Ishikawa (cell line): ENCODE results near the gene NANOS1.

ENCODE experiments used
- CEBPB ChIP-seq: IDR thresholded peaks from 2 replicates; pipeline ENCODE4 v1.6.1; 2012
- CREB1 ChIP-seq: IDR thresholded peaks from 2 replicates; pipeline ENCODE4 v1.6.1; 2012; ENCODE audit warnings: low read depth
- EGR1 ChIP-seq: IDR thresholded peaks from 2 replicates; pipeline ENCODE4 v1.6.1; 2012
- EP300 ChIP-seq: IDR thresholded peaks from 2 replicates; pipeline ENCODE4 v1.6.1; 2012; ENCODE audit warnings: borderline replicate concordance
- FOXM1 ChIP-seq: IDR thresholded peaks from 2 replicates; pipeline ENCODE4 v1.6.1; 2012; ENCODE audit warnings: low read depth, borderline replicate concordance
- MAX ChIP-seq: IDR thresholded peaks from 2 replicates; pipeline ENCODE4 v1.6.1; 2012
- NFIC ChIP-seq: IDR thresholded peaks from 2 replicates; pipeline ENCODE4 v1.6.1; 2012
- RAD21 ChIP-seq: IDR thresholded peaks from 2 replicates; pipeline ENCODE4 v1.6.1; 2012; ENCODE audit warnings: low read depth
- REST ChIP-seq: IDR thresholded peaks from 2 replicates; pipeline ENCODE4 v1.6.1; 2012; ENCODE audit warnings: low read depth, mild to moderate bottlenecking
- TAF1 ChIP-seq: IDR thresholded peaks from 2 replicates; pipeline ENCODE4 v1.6.1; 2012; ENCODE audit warnings: low read depth, mild to moderate bottlenecking
- TCF12 ChIP-seq: IDR thresholded peaks from 2 replicates; pipeline ENCODE4 v1.6.1; 2012; ENCODE audit warnings: low read depth
- TEAD4 ChIP-seq: IDR thresholded peaks from 2 replicates; pipeline ENCODE4 v1.6.1; 2012
- USF1 ChIP-seq: IDR thresholded peaks from 2 replicates; pipeline ENCODE4 v1.6.1; 2012
- YY1 ChIP-seq: IDR thresholded peaks from 2 replicates; pipeline ENCODE4 v1.6.1; 2012; ENCODE audit warnings: low read depth
- ZBTB7A ChIP-seq: IDR thresholded peaks from 2 replicates; pipeline ENCODE4 v1.6.1; 2012; ENCODE audit warnings: low read depth

Gene NANOS1

GRCh38 chr10:119005362-119006043 is 24.0 kb upstream of the NANOS1 start:
- TF ChIP-seq TCF12 (no peak), CEBPB (no peak), EP300 (no peak), USF1 (no peak), EGR1 (no peak), RAD21 (no peak), MAX (no peak), YY1 (no peak), NFIC (no peak), TAF1 (no peak), REST (no peak), CREB1 (no peak), FOXM1 (no peak), TEAD4 (no peak), ZBTB7A (no peak)

GRCh38 chr10:119006451-119007210 is 22.9 kb upstream of the NANOS1 start:
- TF ChIP-seq ZBTB7A (no peak), TAF1 (no peak), FOXM1 (no peak), EGR1 (no peak), YY1 (no peak), CREB1 (no peak), MAX (no peak), REST (no peak), RAD21 (no peak), EP300 (no peak), TEAD4 (no peak), CEBPB (no peak), USF1 (no peak), TCF12 (no peak), NFIC (no peak)

- TF ChIP-seq EGR1 (no peak), FOXM1 (no peak), NFIC (no peak), REST (no peak), ZBTB7A (no peak), EP300 (no peak), TEAD4 (no peak), TAF1 (no peak), CEBPB (no peak), TCF12 (no peak), RAD21 (no peak), USF1 (no peak), MAX (no peak), YY1 (no peak), CREB1 (no peak)
Measured at GRCh38 chr10:119007211-119007574, 22.3 kb upstream of the NANOS1 start.
